HCT116 (cell line): Measurements from ENCODE around the gene MYO7A. TPM values are rescaled to one million over a fixed set of nuclear protein-coding genes. Genes with fewer than 3 reads are reported as not detected.

Experiments
- ATAC-seq: fragments of 200-7000 bp; cut with Tn5 transposase; 2 replicates; pipeline ENCODE4 v1.9.1; 2020; ENCODE audit warnings: mild to moderate bottlenecking, moderate library complexity
- BruUV-seq: library from RNA; stranded (reverse); fragments of 400-500 nt; replicated peaks from 2 replicates; lab custom pipeline; 2021; lab: Mats Ljungman, UMichigan
- CTCF ChIA-PET: fragments of 300-600 bp; sonication (Branson Sonifier 250); formaldehyde crosslinking; loops from one replicate; lab custom pipeline; 2021; ENCODE audit warnings: antibody characterized with exemption; lab: Charles Lee
- POLR2A ChIA-PET: fragments of 300-600, 350-600 bp; sonication (Branson Sonifier 250); formaldehyde crosslinking; loops from one replicate; lab custom pipeline; 2021; ENCODE audit warnings: antibody characterized with exemption; lab: Charles Lee
- RAD21 ChIA-PET, 2 experiments: fragments of 300-600 bp; sonication (Branson Sonifier 250); formaldehyde crosslinking; loops; one replicate each; lab custom pipeline; 2023; ENCODE audit warnings: low total read pairs in 2 of 2; ENCODE audit not compliant: uncharacterized antibody in 2 of 2, unreplicated experiment in 2 of 2, low non-redundant PET in 1 of 2; lab: Charles Lee
- DNase-seq: peaks from one replicate; pipeline ENCODE4 v3.0.0-alpha.2; 2010; ENCODE audit warnings: low read depth, low spot score
- H2AFZ ChIP-seq: fragments of 200-600 bp; shearing (Covaris generic), sonication (generic); 2 replicates; pipeline ENCODE4 v1.6.1; 2017; ENCODE audit warnings: low read depth, mixed run types, mixed read lengths, antibody characterized with exemption, low read length; ENCODE audit not compliant: poor library complexity, severe bottlenecking
- H3K27ac ChIP-seq: 2 replicates; pipeline ENCODE4 v1.5.1; 2012; ENCODE audit warnings: low read depth, low read length
- H3K27me3 ChIP-seq: fragments of 200-600 bp; sonication (generic); 2 replicates; pipeline ENCODE4 v1.6.1; 2016; ENCODE audit warnings: mixed run types, low read length, mixed read lengths; ENCODE audit not compliant: insufficient read depth
- H3K36me3 ChIP-seq, 2 experiments: fragments of 200-500 bp in 1 of 2; fragments of 200-600 bp in 1 of 2; sonication (Bioruptor generic) in 1 of 2; sonication (generic) in 1 of 2; 2 replicates each; pipeline versions ENCODE4 v1.5.1 to v1.6.1; 2014 to 2016; ENCODE audit warnings: low read length in 2 of 2, inconsistent platforms in 1 of 2, mixed read lengths in 1 of 2, mixed run types in 1 of 2; ENCODE audit not compliant: insufficient read depth in 2 of 2, control insufficient read depth in 1 of 2
- H3K4me1 ChIP-seq, 2 experiments: fragments of 200-600 bp in 1 of 2; sonication (generic) in 1 of 2; 2 replicates each; pipeline versions ENCODE4 v1.5.1 to v1.6.1; 2012 to 2017; ENCODE audit warnings: low read length in 2 of 2, inconsistent platforms in 1 of 2, mild to moderate bottlenecking in 1 of 2, mixed read lengths in 1 of 2, mixed run types in 1 of 2, moderate library complexity in 1 of 2; ENCODE audit not compliant: insufficient read depth in 2 of 2, control insufficient read depth in 1 of 2
- H3K4me2 ChIP-seq: fragments of 200-600 bp; sonication (generic); 2 replicates; pipeline ENCODE4 v1.6.1; 2017; ENCODE audit warnings: mixed run types, low read length, mixed read lengths
- H3K4me3 ChIP-seq, 2 experiments: fragments of 200-600 bp in 1 of 2; sonication (generic) in 1 of 2; replicated peaks in 1 of 2; 2 replicates each; pipeline ENCODE4 v1.5.1; 2011 to 2016; ENCODE audit warnings: low read length in 2 of 2, control low read depth in 1 of 2, low read depth in 1 of 2, mild to moderate bottlenecking in 1 of 2, mixed read lengths in 1 of 2, mixed run types in 1 of 2
- H3K79me2 ChIP-seq: fragments of 200-600 bp; sonication (generic); 2 replicates; pipeline ENCODE4 v1.6.1; 2017; ENCODE audit warnings: mild to moderate bottlenecking, mixed run types, low read length, moderate library complexity, mixed read lengths; ENCODE audit not compliant: insufficient read depth
- H3K9ac ChIP-seq: fragments of 200-600 bp; sonication (generic); 2 replicates; pipeline ENCODE4 v1.6.1; 2016; ENCODE audit warnings: low read length, mixed read lengths
- H3K9me2 ChIP-seq: fragments of 200-600 bp; sonication (generic), shearing (Covaris generic); 2 replicates; pipeline ENCODE4 v1.6.1; 2017; ENCODE audit warnings: mixed run types, mild to moderate bottlenecking, moderate library complexity; ENCODE audit not compliant: insufficient read depth
- H3K9me3 ChIP-seq, 2 experiments: fragments of 200-500 bp in 1 of 2; fragments of 200-600 bp in 1 of 2; sonication (Bioruptor generic) in 1 of 2; sonication (generic) in 1 of 2; 2 replicates each; pipeline ENCODE4 v1.6.1; 2014 to 2017; ENCODE audit warnings: low read length in 2 of 2, mixed read lengths in 2 of 2, inconsistent platforms in 1 of 2, low read depth in 1 of 2, mild to moderate bottlenecking in 1 of 2, mixed run types in 1 of 2, moderate library complexity in 1 of 2; ENCODE audit not compliant: control insufficient read depth in 1 of 2, insufficient read depth in 1 of 2
- H4K20me1 ChIP-seq: fragments of 200-600 bp; sonication (generic), shearing (Covaris generic); 2 replicates; pipeline ENCODE4 v1.6.1; 2017; ENCODE audit warnings: mixed run types, mild to moderate bottlenecking, moderate library complexity; ENCODE audit not compliant: insufficient read depth
- CBX3 ChIP-seq: IDR thresholded peaks from 2 replicates; pipeline ENCODE4 v1.6.1; 2012; ENCODE audit warnings: low read depth
- EZH2phosphoT487 ChIP-seq: fragments of 200-600 bp; IDR thresholded peaks from 2 replicates; pipeline ENCODE4 v1.6.1; 2018; ENCODE audit warnings: antibody characterized with exemption, borderline replicate concordance
- RAD21 ChIP-seq: IDR thresholded peaks from 2 replicates; pipeline ENCODE4 v1.6.1; 2012; ENCODE audit warnings: low read depth, mild to moderate bottlenecking
- REST ChIP-seq: IDR thresholded peaks from 2 replicates; pipeline ENCODE4 v1.6.1; 2012; ENCODE audit warnings: low read depth
- SIN3A ChIP-seq: IDR thresholded peaks from 2 replicates; pipeline ENCODE4 v1.6.1; 2012; ENCODE audit warnings: low read depth
- SRF ChIP-seq: IDR thresholded peaks from 2 replicates; pipeline ENCODE4 v1.6.1; 2012; ENCODE audit warnings: low read depth
- TCF7L2 ChIP-seq: IDR thresholded peaks from 2 replicates; pipeline ENCODE4 v1.7.0; 2011; ENCODE audit warnings: borderline replicate concordance, inconsistent platforms; ENCODE audit not compliant: insufficient read depth, insufficient read length; ENCODE audit errors: extremely low read depth
- ZFX ChIP-seq: fragments of 450-650 bp; IDR thresholded peaks from 2 replicates; pipeline ENCODE4 v1.6.1; 2017
- intact Hi-C: fragments of 100-400 bp; cut with micrococcal nuclease; formaldehyde crosslinking; loops from 2 replicates; pipeline ENCODE4 v1.10.0; 2022
- total RNA-seq: library from RNA; stranded (reverse); gene quantifications from one replicate; pipeline ENCODE4 v1.2.1, GENCODE V29; 2021; ENCODE audit not compliant: unreplicated experiment

Gene MYO7A
- total RNA-seq, 1 experiment from 2014 or later: 1.8 TPM

- Histone ChIP-seq H4K20me1 (no peaks in the 10 kb centered on the region), H3K4me3 (no peak overlapping the region), H3K27ac (no peak overlapping the region), H3K4me2 (no peak overlapping the region), H3K79me2 (no peaks in the 10 kb centered on the region), H3K4me1 (no peaks in the 10 kb centered on the region), H3K9ac (no peak overlapping the region), H3K36me3 (no peaks in the 10 kb centered on the region), H2AFZ (no peak overlapping the region), H3K9me2 (no peaks in the 10 kb centered on the region), H3K27me3 (no peaks in the 10 kb centered on the region), H3K9me3 (no peaks in the 10 kb centered on the region)
- ChIA-PET POLR2A (no interaction called here), CTCF (no interaction called here), RAD21 (no interaction called here)
- DNase-seq (no peak), ATAC-seq (no peak)
- intact Hi-C loops: no loop called here
- TF ChIP-seq RAD21: no peak
- TF ChIP-seq SIN3A: no peak
- TF ChIP-seq SRF: no peak
- no peak for TF ChIP-seq CBX3
- no peak for TF ChIP-seq REST
- TF ChIP-seq EZH2phosphoT487: no peak
- no peak for TF ChIP-seq TCF7L2
- no peak for TF ChIP-seq ZFX
- BruUV-seq: no TSS peak
These were observed 79.0 kb downstream of the MYO7A start for GRCh38 chr11:77207019-77207485.
